Liver (tissue), 8 donors: ENCODE results near the gene LOC128125822.
"Not testable (repeated sequence)": the region's sequence is repeated elsewhere in the genome, so short reads cannot be mapped to it uniquely, and the experiment has no call there.

Experiments
- DNase-seq: peaks from one replicate; pipeline ENCODE4 v3.0.0-alpha.2; 2017; ENCODE audit warnings: low spot score
- H3K27ac ChIP-seq, 2 donors: one replicate each; pipeline ENCODE4 v1.7.0; 2013; ENCODE audit warnings: inconsistent platforms in 2 of 2, low read length in 2 of 2, control low read depth in 1 of 2, low read depth in 1 of 2, mild to moderate bottlenecking in 1 of 2
- H3K27me3 ChIP-seq, 4 donors: one replicate each; pipeline versions ENCODE4 v1.6.1 to v1.7.0; 2013; ENCODE audit warnings: low read length in 3 of 4, inconsistent platforms in 1 of 4, mild to moderate bottlenecking in 1 of 4, moderate library complexity in 1 of 4; ENCODE audit not compliant: control insufficient read depth in 4 of 4, insufficient read depth in 4 of 4
- H3K36me3 ChIP-seq, 4 donors: one replicate each; pipeline versions ENCODE4 v1.6.1 to v1.7.0; 2013; ENCODE audit warnings: low read length in 3 of 4, mild to moderate bottlenecking in 3 of 4, low read depth in 1 of 4, moderate library complexity in 1 of 4; ENCODE audit not compliant: control insufficient read depth in 4 of 4, insufficient read depth in 3 of 4
- H3K4me1 ChIP-seq, 4 donors: one replicate each; pipeline versions ENCODE4 v1.6.1 to v1.7.0; 2013; ENCODE audit warnings: low read length in 3 of 4, mild to moderate bottlenecking in 3 of 4, moderate library complexity in 1 of 4; ENCODE audit not compliant: control insufficient read depth in 4 of 4, insufficient read depth in 4 of 4
- H3K4me3 ChIP-seq, 3 donors: one replicate each; pipeline versions ENCODE4 v1.6.1 to v1.7.0; 2013; ENCODE audit warnings: low read length in 3 of 3, control low read depth in 1 of 3, low read depth in 1 of 3, mild to moderate bottlenecking in 1 of 3
- H3K9ac ChIP-seq, 2 donors: one replicate each; pipeline ENCODE4 v1.7.0; 2013; ENCODE audit warnings: low read length in 2 of 2, mild to moderate bottlenecking in 2 of 2, moderate library complexity in 2 of 2, control low read depth in 1 of 2, low read depth in 1 of 2
- H3K9me3 ChIP-seq, 4 donors: one replicate each; pipeline versions ENCODE4 v1.6.1 to v1.7.0; 2013; ENCODE audit warnings: low read length in 3 of 4; ENCODE audit not compliant: control insufficient read depth in 4 of 4
- EGR1 ChIP-seq, 2 donors: IDR thresholded peaks; 2 replicates each; pipeline ENCODE4 v1.6.1; 2016 to 2018; ENCODE audit warnings: antibody characterized with exemption in 2 of 2, low read depth in 2 of 2
- GABPA ChIP-seq, 2 donors: IDR thresholded peaks in 1 of 2; conservative IDR thresholded peaks in 1 of 2; 2 replicates each; pipeline ENCODE4 v1.6.1; 2016; ENCODE audit warnings: antibody characterized with exemption in 2 of 2, mild to moderate bottlenecking in 1 of 2, moderate library complexity in 1 of 2
- HNF4G ChIP-seq: IDR thresholded peaks from 2 replicates; pipeline ENCODE4 v1.6.1; 2016; ENCODE audit warnings: antibody characterized with exemption
- NR2F2 ChIP-seq: IDR thresholded peaks from 2 replicates; pipeline ENCODE4 v1.6.1; 2016; ENCODE audit warnings: antibody characterized with exemption
- RAD21 ChIP-seq, 2 donors: IDR thresholded peaks; 2 replicates each; pipeline ENCODE4 v1.6.1; 2016; ENCODE audit warnings: antibody characterized with exemption in 2 of 2, mild to moderate bottlenecking in 2 of 2
- YY1 ChIP-seq: IDR thresholded peaks from 2 replicates; pipeline ENCODE4 v1.6.1; 2016; ENCODE audit warnings: antibody characterized with exemption, mild to moderate bottlenecking
- WGBS: extraction: QIAGEN DNeasy Blood & Tissue Kit; methylation state at CpG from one replicate; pipeline ENCODE4 v1.1.7; 2013; 5-methylcytosine and 5-hydroxymethylcytosine counted together
- TF ChIP-seq, protein P1 (sequence below): IDR thresholded peaks from 2 replicates; pipeline ENCODE4 v1.6.1; 2016; ENCODE audit warnings: antibody characterized with exemption
- TF ChIP-seq, protein P2 (sequence below): fragments of 150-350 bp; IDR thresholded peaks from 2 replicates; pipeline ENCODE4 v1.5.1; 2017; ENCODE audit warnings: improper control_type of control experiment, low read depth, low read length; ENCODE audit not compliant: missing input control
- TF ChIP-seq, protein P3 (sequence below): IDR thresholded peaks from 2 replicates; pipeline ENCODE4 v1.6.1; 2016; ENCODE audit warnings: antibody characterized with exemption, mild to moderate bottlenecking
- TF ChIP-seq, protein P4 (sequence below): IDR thresholded peaks from 2 replicates; pipeline ENCODE4 v1.6.1; 2016; ENCODE audit warnings: antibody characterized with exemption
- donor health status: healthy.
- donor health status: healthy.
- donor health status: healthy.
- donor health status: healthy.
- donor health status: healthy.

The LOC128125822 gene

DNA sequence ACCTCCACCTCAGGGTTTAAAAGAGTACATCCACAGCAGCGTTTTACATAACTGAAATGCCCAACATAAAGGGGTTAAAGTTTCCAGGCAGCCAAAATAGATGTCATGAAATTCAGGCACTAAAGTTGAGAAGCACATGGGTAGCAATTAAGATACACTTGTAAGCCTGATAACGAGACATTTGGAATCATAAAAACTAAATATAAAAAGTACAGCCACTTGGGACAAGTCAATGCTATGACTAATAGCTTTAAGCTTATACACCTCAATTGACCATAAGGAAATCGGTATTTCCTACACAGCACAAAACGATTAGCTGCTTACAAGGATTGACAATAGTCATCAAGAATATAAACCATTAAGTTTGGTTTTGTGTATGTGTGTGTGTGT lies 11.8 kb downstream of the LOC128125822 start:
- Histone ChIP-seq H3K4me3 (no peak overlapping the region), H3K9ac (no peak overlapping the region), H3K27me3 (no peaks in the 10 kb centered on the region), H3K36me3 (peaks cover 1 to 41% (median 19%) of the 10 kb centered on the region in 4 donors), H3K27ac (peak overlapping the region; percentile 27 to 68), H3K9me3 (no peaks in the 10 kb centered on the region), H3K4me1 (no peaks in the 10 kb centered on the region)
- peak; percentile 9 for TF ChIP-seq YY1
- TF ChIP-seq NR2F2: no peak
- no peak for TF ChIP-seq HNF4G
- TF ChIP-seq, protein P1, sequence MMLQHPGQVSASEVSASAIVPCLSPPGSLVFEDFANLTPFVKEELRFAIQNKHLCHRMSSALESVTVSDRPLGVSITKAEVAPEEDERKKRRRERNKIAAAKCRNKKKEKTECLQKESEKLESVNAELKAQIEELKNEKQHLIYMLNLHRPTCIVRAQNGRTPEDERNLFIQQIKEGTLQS: no peak
- TF ChIP-seq, protein P2, sequence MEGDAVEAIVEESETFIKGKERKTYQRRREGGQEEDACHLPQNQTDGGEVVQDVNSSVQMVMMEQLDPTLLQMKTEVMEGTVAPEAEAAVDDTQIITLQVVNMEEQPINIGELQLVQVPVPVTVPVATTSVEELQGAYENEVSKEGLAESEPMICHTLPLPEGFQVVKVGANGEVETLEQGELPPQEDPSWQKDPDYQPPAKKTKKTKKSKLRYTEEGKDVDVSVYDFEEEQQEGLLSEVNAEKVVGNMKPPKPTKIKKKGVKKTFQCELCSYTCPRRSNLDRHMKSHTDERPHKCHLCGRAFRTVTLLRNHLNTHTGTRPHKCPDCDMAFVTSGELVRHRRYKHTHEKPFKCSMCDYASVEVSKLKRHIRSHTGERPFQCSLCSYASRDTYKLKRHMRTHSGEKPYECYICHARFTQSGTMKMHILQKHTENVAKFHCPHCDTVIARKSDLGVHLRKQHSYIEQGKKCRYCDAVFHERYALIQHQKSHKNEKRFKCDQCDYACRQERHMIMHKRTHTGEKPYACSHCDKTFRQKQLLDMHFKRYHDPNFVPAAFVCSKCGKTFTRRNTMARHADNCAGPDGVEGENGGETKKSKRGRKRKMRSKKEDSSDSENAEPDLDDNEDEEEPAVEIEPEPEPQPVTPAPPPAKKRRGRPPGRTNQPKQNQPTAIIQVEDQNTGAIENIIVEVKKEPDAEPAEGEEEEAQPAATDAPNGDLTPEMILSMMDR: no peak
- TF ChIP-seq, protein P3, sequence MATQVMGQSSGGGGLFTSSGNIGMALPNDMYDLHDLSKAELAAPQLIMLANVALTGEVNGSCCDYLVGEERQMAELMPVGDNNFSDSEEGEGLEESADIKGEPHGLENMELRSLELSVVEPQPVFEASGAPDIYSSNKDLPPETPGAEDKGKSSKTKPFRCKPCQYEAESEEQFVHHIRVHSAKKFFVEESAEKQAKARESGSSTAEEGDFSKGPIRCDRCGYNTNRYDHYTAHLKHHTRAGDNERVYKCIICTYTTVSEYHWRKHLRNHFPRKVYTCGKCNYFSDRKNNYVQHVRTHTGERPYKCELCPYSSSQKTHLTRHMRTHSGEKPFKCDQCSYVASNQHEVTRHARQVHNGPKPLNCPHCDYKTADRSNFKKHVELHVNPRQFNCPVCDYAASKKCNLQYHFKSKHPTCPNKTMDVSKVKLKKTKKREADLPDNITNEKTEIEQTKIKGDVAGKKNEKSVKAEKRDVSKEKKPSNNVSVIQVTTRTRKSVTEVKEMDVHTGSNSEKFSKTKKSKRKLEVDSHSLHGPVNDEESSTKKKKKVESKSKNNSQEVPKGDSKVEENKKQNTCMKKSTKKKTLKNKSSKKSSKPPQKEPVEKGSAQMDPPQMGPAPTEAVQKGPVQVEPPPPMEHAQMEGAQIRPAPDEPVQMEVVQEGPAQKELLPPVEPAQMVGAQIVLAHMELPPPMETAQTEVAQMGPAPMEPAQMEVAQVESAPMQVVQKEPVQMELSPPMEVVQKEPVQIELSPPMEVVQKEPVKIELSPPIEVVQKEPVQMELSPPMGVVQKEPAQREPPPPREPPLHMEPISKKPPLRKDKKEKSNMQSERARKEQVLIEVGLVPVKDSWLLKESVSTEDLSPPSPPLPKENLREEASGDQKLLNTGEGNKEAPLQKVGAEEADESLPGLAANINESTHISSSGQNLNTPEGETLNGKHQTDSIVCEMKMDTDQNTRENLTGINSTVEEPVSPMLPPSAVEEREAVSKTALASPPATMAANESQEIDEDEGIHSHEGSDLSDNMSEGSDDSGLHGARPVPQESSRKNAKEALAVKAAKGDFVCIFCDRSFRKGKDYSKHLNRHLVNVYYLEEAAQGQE: no peak
- 60% methylated on average over 4 of the region's 4 CpGs for WGBS
- no peak for DNase-seq

DNA sequence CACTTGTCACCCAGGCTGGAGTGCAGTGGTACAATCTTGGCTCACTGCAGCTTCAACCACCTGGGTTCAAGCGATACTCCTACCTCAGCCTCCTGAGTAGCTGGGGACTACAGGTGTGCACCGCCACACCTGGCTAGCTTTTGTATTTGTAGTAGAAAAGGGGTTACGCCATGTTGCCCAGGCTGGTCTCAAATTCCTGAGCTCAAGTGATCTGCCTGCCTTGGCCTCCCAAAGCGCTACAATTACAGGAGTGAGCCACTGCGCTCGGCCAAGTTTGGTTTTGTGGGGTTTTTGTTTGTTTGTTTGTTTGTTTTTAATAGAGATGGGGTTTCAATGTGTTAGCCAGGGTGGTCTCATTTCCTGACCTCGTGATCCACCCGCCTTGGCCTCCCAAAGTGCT lies 12.3 kb downstream of the LOC128125822 start:
- Histone ChIP-seq H3K4me1 (no peaks in the 10 kb centered on the region), H3K4me3 (no peak overlapping the region), H3K27ac (peak overlapping the region in 1 of 2 donors; percentile 27), H3K9me3 (no peaks in the 10 kb centered on the region), H3K36me3 (peaks cover 1 to 37% (median 15%) of the 10 kb centered on the region in 4 donors), H3K27me3 (no peaks in the 10 kb centered on the region), H3K9ac (no peak overlapping the region)
- no peak for DNase-seq
- TF ChIP-seq GABPA (IDR thresholded peaks at IDR 0.05 in 1 of 2, conservative IDR thresholded peaks at IDR 0.05 in 1 of 2): no peak
- peak in 1 of 2 donors; percentile 24 for TF ChIP-seq EGR1 (IDR thresholded peaks at IDR 0.05; ENCODE audit: low read depth in 2 of 2)
- TF ChIP-seq, protein P4, sequence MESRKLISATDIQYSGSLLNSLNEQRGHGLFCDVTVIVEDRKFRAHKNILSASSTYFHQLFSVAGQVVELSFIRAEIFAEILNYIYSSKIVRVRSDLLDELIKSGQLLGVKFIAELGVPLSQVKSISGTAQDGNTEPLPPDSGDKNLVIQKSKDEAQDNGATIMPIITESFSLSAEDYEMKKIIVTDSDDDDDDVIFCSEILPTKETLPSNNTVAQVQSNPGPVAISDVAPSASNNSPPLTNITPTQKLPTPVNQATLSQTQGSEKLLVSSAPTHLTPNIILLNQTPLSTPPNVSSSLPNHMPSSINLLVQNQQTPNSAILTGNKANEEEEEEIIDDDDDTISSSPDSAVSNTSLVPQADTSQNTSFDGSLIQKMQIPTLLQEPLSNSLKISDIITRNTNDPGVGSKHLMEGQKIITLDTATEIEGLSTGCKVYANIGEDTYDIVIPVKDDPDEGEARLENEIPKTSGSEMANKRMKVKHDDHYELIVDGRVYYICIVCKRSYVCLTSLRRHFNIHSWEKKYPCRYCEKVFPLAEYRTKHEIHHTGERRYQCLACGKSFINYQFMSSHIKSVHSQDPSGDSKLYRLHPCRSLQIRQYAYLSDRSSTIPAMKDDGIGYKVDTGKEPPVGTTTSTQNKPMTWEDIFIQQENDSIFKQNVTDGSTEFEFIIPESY: no peak
- no peak for TF ChIP-seq RAD21 (IDR thresholded peaks at IDR 0.05)
- WGBS: 88% methylated on average over 8 of the region's 8 CpGs

DNA sequence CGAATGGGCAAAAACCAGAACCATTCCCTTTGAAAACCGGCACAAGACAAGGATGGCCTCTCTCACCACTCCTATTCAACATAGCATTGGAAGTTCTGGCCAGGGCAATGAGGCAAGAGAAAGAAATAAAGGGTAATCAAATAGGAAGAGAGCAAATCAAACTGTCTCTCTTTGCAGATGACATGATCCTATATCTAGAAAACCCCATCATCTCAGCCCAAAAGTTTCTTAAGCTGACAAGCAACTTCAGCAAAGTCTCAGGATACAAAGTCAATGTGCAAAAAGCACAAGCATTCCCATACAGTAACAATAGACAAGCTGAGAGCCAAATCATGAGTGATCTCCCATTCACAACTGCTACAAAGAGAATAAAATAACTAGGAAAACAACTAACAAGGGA lies 13.4 kb downstream of the LOC128125822 start:
- WGBS: 49% methylated on average over 2 of the region's 2 CpGs
- not testable (repeated sequence) for H3K27me3 ChIP-seq, H3K4me3 ChIP-seq, H3K27ac ChIP-seq, H3K4me1 ChIP-seq, H3K9me3 ChIP-seq, DNase-seq, H3K9ac ChIP-seq
- peak in 1 of 2 donors; percentile 6 for TF ChIP-seq RAD21 (IDR thresholded peaks at IDR 0.05)
- H3K36me3 ChIP-seq: peaks cover 0 to 26% (median 5%) of the 10 kb centered on the region in 4 donors
